ENCODE data around the gene CDK14.

Gene CDK14

DNA sequence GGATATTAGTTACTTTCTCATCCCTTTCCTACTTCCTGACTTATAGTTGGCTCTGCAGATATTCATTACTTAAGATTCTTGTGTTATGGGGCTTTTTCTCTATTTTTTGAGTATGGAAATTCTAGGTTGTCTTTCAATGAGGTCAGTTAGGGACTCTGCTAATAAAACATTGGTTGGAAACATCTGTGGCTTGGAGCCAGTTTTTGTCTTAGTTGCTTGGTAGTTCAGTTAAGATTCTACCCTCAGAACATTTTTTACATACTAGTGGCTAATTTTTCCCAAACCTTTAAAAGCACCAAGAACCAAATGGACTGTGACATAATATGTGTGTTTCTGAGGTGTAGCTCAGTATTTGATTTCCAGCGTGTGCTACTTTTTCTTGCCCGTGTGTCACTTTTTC lies 362.5 kb downstream of the CDK14 start:
- TF ChIP-seq TAF1 (IDR thresholded peaks at IDR 0.05; ENCODE audit: borderline replicate concordance, insufficient read depth, low read length), result no peak
- TF ChIP-seq, protein P1, sequence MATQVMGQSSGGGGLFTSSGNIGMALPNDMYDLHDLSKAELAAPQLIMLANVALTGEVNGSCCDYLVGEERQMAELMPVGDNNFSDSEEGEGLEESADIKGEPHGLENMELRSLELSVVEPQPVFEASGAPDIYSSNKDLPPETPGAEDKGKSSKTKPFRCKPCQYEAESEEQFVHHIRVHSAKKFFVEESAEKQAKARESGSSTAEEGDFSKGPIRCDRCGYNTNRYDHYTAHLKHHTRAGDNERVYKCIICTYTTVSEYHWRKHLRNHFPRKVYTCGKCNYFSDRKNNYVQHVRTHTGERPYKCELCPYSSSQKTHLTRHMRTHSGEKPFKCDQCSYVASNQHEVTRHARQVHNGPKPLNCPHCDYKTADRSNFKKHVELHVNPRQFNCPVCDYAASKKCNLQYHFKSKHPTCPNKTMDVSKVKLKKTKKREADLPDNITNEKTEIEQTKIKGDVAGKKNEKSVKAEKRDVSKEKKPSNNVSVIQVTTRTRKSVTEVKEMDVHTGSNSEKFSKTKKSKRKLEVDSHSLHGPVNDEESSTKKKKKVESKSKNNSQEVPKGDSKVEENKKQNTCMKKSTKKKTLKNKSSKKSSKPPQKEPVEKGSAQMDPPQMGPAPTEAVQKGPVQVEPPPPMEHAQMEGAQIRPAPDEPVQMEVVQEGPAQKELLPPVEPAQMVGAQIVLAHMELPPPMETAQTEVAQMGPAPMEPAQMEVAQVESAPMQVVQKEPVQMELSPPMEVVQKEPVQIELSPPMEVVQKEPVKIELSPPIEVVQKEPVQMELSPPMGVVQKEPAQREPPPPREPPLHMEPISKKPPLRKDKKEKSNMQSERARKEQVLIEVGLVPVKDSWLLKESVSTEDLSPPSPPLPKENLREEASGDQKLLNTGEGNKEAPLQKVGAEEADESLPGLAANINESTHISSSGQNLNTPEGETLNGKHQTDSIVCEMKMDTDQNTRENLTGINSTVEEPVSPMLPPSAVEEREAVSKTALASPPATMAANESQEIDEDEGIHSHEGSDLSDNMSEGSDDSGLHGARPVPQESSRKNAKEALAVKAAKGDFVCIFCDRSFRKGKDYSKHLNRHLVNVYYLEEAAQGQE (IDR thresholded peaks at IDR 0.05; ENCODE audit: insufficient read depth in 1 of 2, low read depth in 2 of 2, low read length in 2 of 2), result no peak

DNA sequence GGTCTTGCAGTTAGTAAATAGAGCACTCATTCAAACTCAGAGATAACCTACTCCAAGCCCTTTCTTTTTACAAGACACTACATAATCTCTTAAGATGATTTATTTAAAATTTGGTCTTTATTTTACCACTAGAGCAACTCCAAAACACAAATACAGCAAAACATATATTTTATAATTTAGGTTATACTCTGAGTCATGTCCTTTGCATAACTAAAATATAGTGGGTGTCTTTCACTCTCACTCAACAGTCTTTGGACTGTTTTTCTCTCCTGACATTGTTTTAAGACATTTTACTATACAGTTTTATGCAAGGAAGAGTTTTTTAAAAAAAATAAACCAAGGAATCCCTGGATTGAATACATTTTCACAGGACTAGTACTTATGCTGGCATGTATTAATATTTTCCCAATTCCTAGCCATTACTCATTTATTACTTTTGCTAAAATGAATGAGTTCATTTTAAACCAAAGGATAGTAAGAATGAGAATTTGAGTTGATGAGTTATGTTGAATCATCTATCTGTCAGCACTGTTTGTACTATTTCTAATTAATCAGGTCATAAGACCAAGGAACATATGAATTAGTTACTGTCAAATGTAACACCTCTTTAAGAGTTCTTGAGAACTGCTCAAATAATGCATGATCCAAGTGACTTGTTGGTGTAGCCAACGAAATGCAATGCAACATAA lies 365.1 kb downstream of the CDK14 start:
- TF ChIP-seq SIN3A (IDR thresholded peaks at IDR 0.05; ENCODE audit: borderline replicate concordance, insufficient read depth, low read length), result no peak
- no peak for TF ChIP-seq POLR2AphosphoS5 (IDR thresholded peaks at IDR 0.05; ENCODE audit: low read depth, low read length)
- no peak for TF ChIP-seq FOXP2 (optimal IDR thresholded peaks at IDR 0.05; ENCODE audit: borderline replicate concordance, extremely low read depth, extremely low read length, insufficient read depth)
- no peak for TF ChIP-seq TAF1 (IDR thresholded peaks at IDR 0.05; ENCODE audit: borderline replicate concordance, insufficient read depth, low read length)
- TF ChIP-seq, protein P1 (IDR thresholded peaks at IDR 0.05; ENCODE audit: insufficient read depth in 1 of 2, low read depth in 2 of 2, low read length in 2 of 2), result no peak

DNA sequence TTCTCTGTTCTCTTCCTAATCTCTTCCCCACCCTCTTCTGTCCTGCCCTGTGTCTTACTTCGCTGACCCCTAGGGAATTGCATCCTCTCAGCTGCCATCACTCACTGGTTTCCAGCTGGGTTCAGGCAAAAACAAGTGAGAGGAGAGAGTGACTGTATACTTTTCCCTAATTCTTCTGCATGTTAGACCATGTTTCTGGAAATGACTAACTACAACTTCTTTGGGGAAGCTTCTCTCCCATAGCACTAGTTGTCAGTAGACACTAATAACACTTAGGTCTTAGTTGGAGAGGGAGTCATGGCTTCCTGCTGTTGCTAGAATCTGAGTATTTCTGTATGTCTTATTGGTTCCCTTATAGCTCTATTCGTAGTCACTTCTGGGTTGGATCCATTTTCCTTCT lies 369.1 kb downstream of the CDK14 start:
- TF ChIP-seq FOXP2 (optimal IDR thresholded peaks at IDR 0.05; ENCODE audit: borderline replicate concordance, extremely low read depth, extremely low read length, insufficient read depth) (no peak), TAF1 (IDR thresholded peaks at IDR 0.05; ENCODE audit: borderline replicate concordance, insufficient read depth, low read length) (no peak), POLR2AphosphoS5 (IDR thresholded peaks at IDR 0.05; ENCODE audit: low read depth, low read length) (no peak), SIN3A (IDR thresholded peaks at IDR 0.05; ENCODE audit: borderline replicate concordance, insufficient read depth, low read length) (no peak)
- TF ChIP-seq, protein P1 (IDR thresholded peaks at IDR 0.05; ENCODE audit: insufficient read depth in 1 of 2, low read depth in 2 of 2, low read length in 2 of 2), result no peak

DNA sequence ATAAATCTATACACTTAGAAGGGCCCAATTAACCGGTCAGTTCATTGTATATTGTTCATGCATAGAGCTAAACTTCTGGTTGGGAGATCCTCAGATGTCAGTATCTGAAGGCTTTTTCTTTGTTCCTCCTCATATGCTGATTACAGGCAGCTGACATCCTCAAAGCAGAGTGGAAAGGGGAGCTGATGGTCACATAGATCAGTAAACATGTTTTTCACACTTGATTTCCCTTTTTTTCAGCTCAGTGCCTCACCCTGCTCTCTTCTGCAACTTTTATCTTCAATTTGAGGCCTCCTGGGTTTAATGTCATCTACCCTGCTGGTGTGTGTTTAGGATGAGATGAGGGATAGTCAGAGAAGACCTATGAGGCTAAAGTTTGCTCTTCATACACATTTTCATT lies 370.2 kb downstream of the CDK14 start:
- TF ChIP-seq TAF1 (IDR thresholded peaks at IDR 0.05; ENCODE audit: borderline replicate concordance, insufficient read depth, low read length) (no peak), POLR2AphosphoS5 (IDR thresholded peaks at IDR 0.05; ENCODE audit: low read depth, low read length) (no peak), FOXP2 (optimal IDR thresholded peaks at IDR 0.05; ENCODE audit: borderline replicate concordance, extremely low read depth, extremely low read length, insufficient read depth) (no peak), SIN3A (IDR thresholded peaks at IDR 0.05; ENCODE audit: borderline replicate concordance, insufficient read depth, low read length) (no peak)
- TF ChIP-seq, protein P1 (IDR thresholded peaks at IDR 0.05; ENCODE audit: insufficient read depth in 1 of 2, low read depth in 2 of 2, low read length in 2 of 2), result no peak

DNA sequence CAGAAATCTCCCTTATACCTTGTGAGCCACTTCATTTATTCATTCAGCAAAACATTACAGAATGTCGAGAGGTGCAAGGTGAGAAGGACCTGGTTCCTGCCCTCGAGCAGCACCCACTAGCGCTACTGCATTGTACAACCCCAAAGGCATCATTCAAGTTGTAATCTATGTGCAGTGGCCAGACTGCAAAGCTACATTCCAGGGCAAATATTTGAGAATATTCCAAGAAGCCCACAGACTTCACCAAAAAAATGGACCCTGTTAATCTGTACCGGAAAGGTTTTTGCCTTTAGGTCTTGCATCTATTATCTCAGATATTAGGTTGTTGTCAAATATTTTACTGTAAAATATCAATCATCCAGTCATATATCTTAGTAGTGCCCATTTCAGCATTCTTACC lies 372.8 kb downstream of the CDK14 start:
- TF ChIP-seq POLR2AphosphoS5 (IDR thresholded peaks at IDR 0.05; ENCODE audit: low read depth, low read length), result no peak
- TF ChIP-seq, protein P1 (IDR thresholded peaks at IDR 0.05; ENCODE audit: insufficient read depth in 1 of 2, low read depth in 2 of 2, low read length in 2 of 2), result no peak
- no peak for TF ChIP-seq SIN3A (IDR thresholded peaks at IDR 0.05; ENCODE audit: borderline replicate concordance, insufficient read depth, low read length)
- TF ChIP-seq TAF1 (IDR thresholded peaks at IDR 0.05; ENCODE audit: borderline replicate concordance, insufficient read depth, low read length), result no peak
- TF ChIP-seq FOXP2 (optimal IDR thresholded peaks at IDR 0.05; ENCODE audit: borderline replicate concordance, extremely low read depth, extremely low read length, insufficient read depth), result no peak

All from PFSK-1 (cell line).